ENCODE results near the gene RAB3IP. TPM values are rescaled to one million over a fixed set of nuclear protein-coding genes. Genes with fewer than 3 reads are reported as not detected.

The RAB3IP gene
- total RNA-seq, 4 donors from 2014 or later, result 24.1 to 38.4 (median 36.3) TPM

GRCh38 chr12:69765515-69765914, 26.9 kb downstream of the RAB3IP start:
- H3K36me3 ChIP-seq, result peaks cover 0 to 35% (median 9%) of the 10 kb centered on the region in 4 donors
- in situ Hi-C loops (cut with MboI; ENCODE audit: low pct_ligation_motif_present in 1 of 4, low pct_unique_long_range_greater_than_20kb in 1 of 4, low sequenced_read_pairs in 3 of 4), result no loop called here

GRCh38 chr12:69766260-69766659, 27.6 kb downstream of the RAB3IP start:
- no peak for TF ChIP-seq POLR2A (IDR thresholded peaks at IDR 0.05)
- Histone ChIP-seq H3K9me3 (peaks cover 24 to 30% of the 10 kb centered on the region in 2 donors), H3K4me3 (no peak overlapping the region), H3K36me3 (peaks cover 0 to 35% (median 9%) of the 10 kb centered on the region in 4 donors), H3K27me3 (no peaks in the 10 kb centered on the region), H3K27ac (no peak overlapping the region), H3K4me1 (no peaks in the 10 kb centered on the region)
- intact Hi-C loops (cut with DNase I; ENCODE audit: low total_unique reads), result no loop called here
- 96 to 97% methylated on average over 6 of the region's 6 CpGs for WGBS, 2 donors (ENCODE audit: low coverage in 1 of 2)
- no peak for DNase-seq
- in situ Hi-C loops (cut with MboI; ENCODE audit: low pct_ligation_motif_present in 1 of 4, low pct_unique_long_range_greater_than_20kb in 1 of 4, low sequenced_read_pairs in 3 of 4), result no loop called here

More at GRCh38 chr12:69765515-69765914, 26.9 kb downstream of the RAB3IP start:
- no peak overlapping the region for H3K4me3 ChIP-seq
- DNase-seq, result no peak
- no peaks in the 10 kb centered on the region for H3K27me3 ChIP-seq
- H3K27ac ChIP-seq, result no peak overlapping the region
- H3K4me1 ChIP-seq, result no peaks in the 10 kb centered on the region
- TF ChIP-seq CTCF (IDR thresholded peaks at IDR 0.05), result no peak
- intact Hi-C loops (cut with DNase I; ENCODE audit: low total_unique reads), result no loop called here
- peaks cover 24 to 27% of the 10 kb centered on the region in 2 donors for H3K9me3 ChIP-seq
- WGBS, 2 donors (ENCODE audit: low coverage in 1 of 2), result 96% methylated on average over 3 of the region's 3 CpGs; no CpG with 5 or more reads in 1 of the 2 donors

GRCh38 chr12:69779928-69780327, 41.3 kb downstream of the RAB3IP start:
- in situ Hi-C loops (cut with MboI; ENCODE audit: low pct_ligation_motif_present in 1 of 4, low pct_unique_long_range_greater_than_20kb in 1 of 4, low sequenced_read_pairs in 3 of 4), result no loop called here
- WGBS, 2 donors (ENCODE audit: low coverage in 1 of 2), result 67 to 83% methylated on average over 1 to 7 of the region's 7 CpGs
- Histone ChIP-seq H3K27ac (no peak overlapping the region), H3K36me3 (no peaks in the 10 kb centered on the region), H3K27me3 (no peaks in the 10 kb centered on the region), H3K4me1 (no peaks in the 10 kb centered on the region), H3K4me3 (no peak overlapping the region), H3K9me3 (no peaks in the 10 kb centered on the region)
- intact Hi-C loops (cut with DNase I; ENCODE audit: low total_unique reads), result no loop called here
- TF ChIP-seq POLR2AphosphoS5 (IDR thresholded peaks at IDR 0.05), result no peak
- TF ChIP-seq POLR2A (IDR thresholded peaks at IDR 0.05), result no peak
- TF ChIP-seq EP300 (IDR thresholded peaks at IDR 0.05; ENCODE audit: low read depth), result no peak
- no peak for TF ChIP-seq CTCF (IDR thresholded peaks at IDR 0.05)
- DNase-seq, result no peak

- H3K27ac ChIP-seq, result no peak overlapping the region
- no peak overlapping the region for H3K4me3 ChIP-seq
- H3K4me1 ChIP-seq, result no peaks in the 10 kb centered on the region
- H3K9me3 ChIP-seq, result no peaks in the 10 kb centered on the region
- WGBS, 2 donors (ENCODE audit: low coverage in 1 of 2), result 83 to 92% methylated on average over 2 to 6 of the region's 6 CpGs
- TF ChIP-seq POLR2AphosphoS5 (IDR thresholded peaks at IDR 0.05) (no peak), POLR2A (IDR thresholded peaks at IDR 0.05) (no peak), EP300 (IDR thresholded peaks at IDR 0.05; ENCODE audit: low read depth) (no peak), CTCF (IDR thresholded peaks at IDR 0.05) (no peak)
- no peaks in the 10 kb centered on the region for H3K27me3 ChIP-seq
- intact Hi-C loops (cut with DNase I; ENCODE audit: low total_unique reads), result no loop called here
- in situ Hi-C loops (cut with MboI; ENCODE audit: low pct_ligation_motif_present in 1 of 4, low pct_unique_long_range_greater_than_20kb in 1 of 4, low sequenced_read_pairs in 3 of 4), result no loop called here
- DNase-seq, result no peak
- H3K36me3 ChIP-seq, result no peaks in the 10 kb centered on the region
Measured at GRCh38 chr12:69783365-69783764, 44.7 kb downstream of the RAB3IP start.

GRCh38 chr12:69789351-69789750, 50.7 kb downstream of the RAB3IP start:
- peaks cover 22 to 25% of the 10 kb centered on the region in 2 donors for H3K9me3 ChIP-seq
- no peak overlapping the region for H3K27ac ChIP-seq
- H3K4me3 ChIP-seq, result no peak overlapping the region
- in situ Hi-C loops (cut with MboI; ENCODE audit: low pct_ligation_motif_present in 1 of 4, low pct_unique_long_range_greater_than_20kb in 1 of 4, low sequenced_read_pairs in 3 of 4), result no loop called here
- TF ChIP-seq CTCF (IDR thresholded peaks at IDR 0.05) (no peak), POLR2AphosphoS5 (IDR thresholded peaks at IDR 0.05) (no peak), EP300 (IDR thresholded peaks at IDR 0.05; ENCODE audit: low read depth) (no peak), POLR2A (IDR thresholded peaks at IDR 0.05) (no peak)
- H3K27me3 ChIP-seq, result no peaks in the 10 kb centered on the region
- intact Hi-C loops (cut with DNase I; ENCODE audit: low total_unique reads), result no loop called here
- H3K36me3 ChIP-seq, result no peaks in the 10 kb centered on the region
- no peaks in the 10 kb centered on the region for H3K4me1 ChIP-seq
- DNase-seq, result no peak
